ENCODE measurements around the gene KRT20. TPM values are rescaled to one million over a fixed set of nuclear protein-coding genes. Genes with fewer than 3 reads are reported as not detected.

KRT20 gene
- total and polyA plus RNA-seq, 9 of the 15 experiments (the other 6 are each of a cell fraction or from before 2014, with no cell fraction given), result 0.44 TPM; not detected in 8

GRCh38 chr17:40878044-40878443, 7.0 kb downstream of the KRT20 start:
- Histone ChIP-seq H3K4me1 (replicated peaks in 1 of 2; ENCODE audit: control insufficient read depth in 2 of 2, insufficient read depth in 2 of 2, low read length in 2 of 2) (no peaks in the 10 kb centered on the region), H3K4me3 (no peak overlapping the region), H3K27ac (ENCODE audit: extremely low read depth, low read depth, low read length) (no peak overlapping the region), H2AFZ (ENCODE audit: low read depth, low read length) (peak overlapping the region; percentile 27), H3K4me2 (ENCODE audit: insufficient read depth, low read length) (no peak overlapping the region), H3K9ac (ENCODE audit: insufficient read depth in 1 of 2, low read depth in 2 of 2, low read length in 2 of 2) (no peak overlapping the region), H3K9me1 (ENCODE audit: control insufficient read depth, insufficient read depth, low read length) (no peaks in the 10 kb centered on the region), H3K27me3 (ENCODE audit: control insufficient read depth in 2 of 2, insufficient read depth in 2 of 2, low read length in 2 of 2) (no peaks in the 10 kb centered on the region; a peak in 1 of 5 replicates), H3K9me3 (replicated peaks; ENCODE audit: control insufficient read depth, insufficient read depth, low read depth, low read length) (no peaks in the 10 kb centered on the region), H4K20me1 (replicated peaks; ENCODE audit: control insufficient read depth, insufficient read depth, low read length) (no peaks in the 10 kb centered on the region), H3K36me3 (ENCODE audit: control insufficient read depth, insufficient read depth, low read length) (no peaks in the 10 kb centered on the region), H3K79me2 (ENCODE audit: control insufficient read depth, insufficient read depth, low read length) (no peaks in the 10 kb centered on the region)
- WGBS (ENCODE audit: insufficient coverage, low coverage, missing lambda C conversion rate), result 14% methylated on average over 9 of the region's 9 CpGs
- DNase-seq (ENCODE audit: extremely low read depth in 1 of 4, low spot score in 3 of 4) (no peak), ATAC-seq (no peak), FAIRE-seq (no peak)
- in situ Hi-C loops (cut with MboI), result no loop called here
- POLR2A ChIA-PET, result no interaction called here
- intact Hi-C loops (cut with micrococcal nuclease), result no loop called here
- CTCF ChIA-PET (ENCODE audit: low intra/inter-chr PET ratio), result no interaction called here
- TF ChIP-seq RBM14 (IDR thresholded peaks at IDR 0.05; ENCODE audit: borderline replicate concordance, insufficient read depth, low read depth, low read length) (no peak), MED1 (CRISPR knock-in tag; IDR thresholded peaks at IDR 0.05; ENCODE audit: borderline replicate concordance) (no peak), NCOA2 (IDR thresholded peaks at IDR 0.05; ENCODE audit: partially characterized antibody in 2 of 2) (no peak), MBD1 (CRISPR knock-in tag; IDR thresholded peaks at IDR 0.05) (no peak), CTCFL (IDR thresholded peaks at IDR 0.05; ENCODE audit: borderline replicate concordance, insufficient read depth, low read depth, low read length, poor library complexity, severe bottlenecking) (no peak), ERF (CRISPR knock-in tag; IDR thresholded peaks at IDR 0.05) (no peak), CCAR2 (IDR thresholded peaks at IDR 0.05; ENCODE audit: low read depth, low read length) (peak; percentile 95), CHD4 (IDR thresholded peaks at IDR 0.05; ENCODE audit: insufficient read depth, insufficient replicate concordance, low read depth, low read length, poor library complexity, severe bottlenecking) (no peak), CTCF (IDR thresholded peaks at IDR 0.05 in 2 of 3, conservative IDR thresholded peaks at IDR 0.05 in 1 of 3; ENCODE audit: insufficient read depth in 2 of 3, low read depth in 1 of 3, low read length in 3 of 3) (0 out of 6 replicates have a peak, but pooled peaks of 1 of the 3 experiments have one; percentile 4), SETDB1 (IDR thresholded peaks at IDR 0.05; ENCODE audit: low read length) (no peak), KLF1 (tag; IDR thresholded peaks at IDR 0.05) (no peak)
- no TSS peak for BruUV-seq (replicated peaks)
